Mammary epithelial cell (primary cell): ENCODE results near the gene BICD1.

Source experiments
- CTCF ChIP-seq, 2 donors: IDR thresholded peaks in 1 of 2; conservative IDR thresholded peaks in 1 of 2; 2 replicates each; pipeline ENCODE4 v1.5.1; 2011 to 2012; ENCODE audit warnings: inconsistent platforms in 2 of 2, low read length in 2 of 2, mild to moderate bottlenecking in 2 of 2, control low read depth in 1 of 2, low read depth in 1 of 2; ENCODE audit not compliant: insufficient read depth in 1 of 2; ENCODE audit errors: extremely low read depth in 1 of 2
- EZH2 ChIP-seq: IDR thresholded peaks from 2 replicates; pipeline ENCODE4 v1.6.1; 2012; ENCODE audit warnings: low read length, inconsistent platforms, borderline replicate concordance

GRCh38 chr12:32062881-32063280 lies 43.8 kb upstream of the BICD1 start:
- no peak for TF ChIP-seq EZH2
- no peak for TF ChIP-seq CTCF (conservative IDR thresholded peaks at IDR 0.05 in 1 of 2, IDR thresholded peaks at IDR 0.05 in 1 of 2; ENCODE audit: extremely low read depth in 1 of 2, insufficient read depth in 1 of 2, low read depth in 1 of 2, low read length in 2 of 2)
